Uterus (tissue), 2 donors: Measurements from ENCODE around the gene POTEM.
"Not testable (repeated sequence)": the region's sequence is repeated elsewhere in the genome, so short reads cannot be mapped to it uniquely, and the experiment has no call there.

ENCODE experiments used
- CTCF ChIP-seq, 4 experiments: fragments of 200-600 bp in 2 of 4; fragments of 450-650 bp in 2 of 4; sonication (generic) in 2 of 4; IDR thresholded peaks; one replicate each; pipeline ENCODE4 v1.5.1; 2016 to 2019; ENCODE audit warnings: antibody characterized with exemption in 4 of 4, mild to moderate bottlenecking in 2 of 4, moderate library complexity in 1 of 4
- POLR2A ChIP-seq, 2 donors: fragments of 450-650 bp; IDR thresholded peaks; one replicate each; pipeline ENCODE4 v1.6.1; 2016; ENCODE audit warnings: antibody characterized with exemption in 2 of 2, mild to moderate bottlenecking in 1 of 2, moderate library complexity in 1 of 2

GRCh38 chr14:18964878-18965277, 2.4 kb upstream of the POTEM start:
- not testable (repeated sequence) for TF ChIP-seq POLR2A, CTCF (IDR thresholded peaks at IDR 0.05)
